ENCODE data around the gene PKN3.

Gene PKN3

GRCh38 chr9:128750926-128751595 lies 48.8 kb downstream of the PKN3 start:
- DNase-seq = no peak

- no peak for DNase-seq
Observed at GRCh38 chr9:128753627-128754026, 51.3 kb downstream of the PKN3 start.

GRCh38 chr9:128757602-128758001 lies 55.3 kb downstream of the PKN3 start:
- no peak for DNase-seq

GRCh38 chr9:128762671-128763449 lies 60.6 kb downstream of the PKN3 start:
- no peak for DNase-seq

GRCh38 chr9:128764361-128764760 lies 62.1 kb downstream of the PKN3 start:
- no peak for DNase-seq

GRCh38 chr9:128765499-128765898 lies 63.2 kb downstream of the PKN3 start:
- no peak for DNase-seq

- DNase-seq = no peak
Observed at GRCh38 chr9:128768606-128769005, 66.3 kb downstream of the PKN3 start.

Data from stimulated activated CD4-positive, alpha-beta T cell treated with anti-CD3 and anti-CD28 coated beads, Interleukin-2, amount 100 ng/mL, for 48 hours (primary cell).